Ovary (tissue), 10 donors: ENCODE data around the gene RAD51C. TPM values are rescaled to one million over a fixed set of nuclear protein-coding genes. Genes with fewer than 3 reads are reported as not detected.
"Not testable (repeated sequence)": the region's sequence is repeated elsewhere in the genome, so short reads cannot be mapped to it uniquely, and the experiment has no call there.

Experiments used
- DNase-seq, 5 donors: peaks; one replicate each; pipeline ENCODE4 v3.0.0-alpha.2; 2019 to 2020
- H3K27ac ChIP-seq, 2 donors: fragments of 200-600 bp; one replicate each; pipeline versions ENCODE4 v1.5.1 to v1.8.0; 2019 to 2022
- H3K27me3 ChIP-seq: fragments of 200-600 bp; one replicate; pipeline ENCODE4 v1.8.0; 2022
- H3K36me3 ChIP-seq: fragments of 200-600 bp; sonication (generic); one replicate; pipeline ENCODE4 v1.5.1; 2019
- H3K4me1 ChIP-seq: one replicate; pipeline ENCODE4 v1.8.1; 2013; ENCODE audit warnings: mild to moderate bottlenecking, moderate library complexity; ENCODE audit not compliant: insufficient read depth
- H3K4me3 ChIP-seq: fragments of 200-600 bp; sonication (generic); one replicate; pipeline ENCODE4 v1.5.1; 2017
- H3K9me3 ChIP-seq, 2 donors: fragments of 200-600 bp in 1 of 2; sonication (generic) in 1 of 2; one replicate each; pipeline versions ENCODE4 v1.5.1 to v1.8.1; 2013 to 2019; ENCODE audit warnings: mild to moderate bottlenecking in 1 of 2, moderate library complexity in 1 of 2
- EP300 ChIP-seq: sonication (generic); formaldehyde crosslinking; IDR thresholded peaks from one replicate; pipeline ENCODE4 v1.6.1; 2017; ENCODE audit warnings: antibody characterized with exemption
- POLR2A ChIP-seq: fragments of 450-650 bp; IDR thresholded peaks from one replicate; pipeline ENCODE4 v1.6.1; 2017; ENCODE audit warnings: antibody characterized with exemption, mild to moderate bottlenecking, moderate library complexity
- WGBS, 3 donors: extraction: QIAGEN DNeasy Blood & Tissue Kit in 1 of 3; methylation state at CpG; one replicate each; pipeline versions ENCODE4 v1.1.5 to v1.1.7; 2013 to 2017; 5-methylcytosine and 5-hydroxymethylcytosine counted together
- intact Hi-C, 4 donors: fragments of 100-400 bp; cut with DNase I; formaldehyde crosslinking; loops; one replicate each; pipeline versions ENCODE4 v1.11.0 to v1.15.1; 2022 to 2023
- long read RNA-seq, 3 donors: library from polyadenylated mRNA in 2 of 3; unstranded in 2 of 3; transcript quantifications; one replicate each; pipeline ENCODE4 v2.0.0 and lab custom pipeline, GENCODE V29; 2021 to 2026
- polyA plus RNA-seq, 2 donors: library from polyadenylated mRNA; stranded (reverse); fragments of 200-250 nt in 1 of 2; fragments of 350-450 nt in 1 of 2; fragmentation: Illumina TruSeq in 1 of 2; extraction: RNeasy Lipid Tissue Mini Kit (QIAGEN cat#74804) in 1 of 2; gene quantifications; one replicate each; pipeline ENCODE4 v1.2.3, GENCODE V29; 2013 to 2014
- total RNA-seq, 7 donors: library from RNA; depleted of rRNA in 2 of 7; stranded (reverse); fragments of >200 nt in 2 of 7; fragmentation: NEBNext Ultra II Directional in 3 of 7; extraction: Animal tissue kit (Norgen Biotek cat#: 25700) in 3 of 7; gene quantifications; one replicate each; pipeline versions ENCODE4 v1.1.0 to v1.2.4, GENCODE V29; 2016 to 2023
- TF ChIP-seq, protein P1 (sequence below), 3 donors: fragments of 450-650 bp in 2 of 3; fragments of 200-600 bp in 1 of 3; IDR thresholded peaks; one replicate each; pipeline versions ENCODE4 v1.5.1 to v1.8.0; 2016 to 2022; ENCODE audit warnings: antibody characterized with exemption in 3 of 3, mild to moderate bottlenecking in 1 of 3
- donor health status: DM: no; HTN: no; CAD: no; lungs with moderate emphysema.
- donor health status: DM: no; HTN: no; CAD: no.
- donor health status: Bipolar disorder and iron deficiency.
- donor health status: DM: yes; HTN: yes; CAD: no.
- donor health status: DM: no; HTN: no; CAD: no.
- donor health status: DM: yes; HTN: yes; CAD: no.

Gene RAD51C
- 10 to 100 TPM; 14.2 to 22.2 (median 19.3) TPM for total RNA-seq
- polyA plus RNA-seq, result 10 to 100 TPM; 20.1 to 32.1 TPM
- long read RNA-seq, donor 1, transcript RAD51C-201 (9 exons, 2,591 nt), result major isoform, 23 of 46 reads
- long read RNA-seq, donor 1, partial matches to known transcripts, result 4 of 46 reads
- long read RNA-seq, donor 1, other reads (novel, unspliced or antisense), result 15 of 46 reads
- long read RNA-seq, donor 2, transcript RAD51C-201 (9 exons, 2,591 nt), result major isoform, 10 of 31 reads
- long read RNA-seq, donor 2, transcript RAD51C-203 (2 exons, 567 nt), result minor isoform, 6 of 31 reads
- long read RNA-seq, donor 2, partial matches to known transcripts, result 6 of 31 reads
- long read RNA-seq, donor 2, other reads (novel, unspliced or antisense), result 0 of 31 reads
- long read RNA-seq, donor 3, transcript RAD51C-201 (9 exons, 2,591 nt), result major isoform, 7 of 19 reads
- long read RNA-seq, donor 3, partial matches to known transcripts, result 0 of 19 reads
- long read RNA-seq, donor 3, other reads (novel, unspliced or antisense), result 10 of 19 reads

GRCh38 chr17:58692239-58693055, at the start of gene RAD51C:
Gene RAD51C (plus strand): TSS chr17:58692602. CDS start chr17:58692644, 42 bp downstream.
- Histone ChIP-seq H3K27me3 (no peaks in the 10 kb centered on the region), H3K27ac (peak within 1 kb of the TSS; percentile 15 to 85), H3K4me1 (peaks cover 2% of the 10 kb centered on the region), H3K36me3 (no peaks in the 10 kb centered on the region), H3K9me3 (no peaks in the 10 kb centered on the region), H3K4me3 (peak within 1 kb of the TSS; percentile 67)
- DNase-seq, result peak; percentile 84 to 92 (median 86)
- intact Hi-C loops, result loop anchor here in 1 of 4 donors (5.0 to 10.0 kb wide), 2 partner anchors 65 to 108 kb away; no protein-coding TSS in a partner anchor
- TF ChIP-seq, protein P1, sequence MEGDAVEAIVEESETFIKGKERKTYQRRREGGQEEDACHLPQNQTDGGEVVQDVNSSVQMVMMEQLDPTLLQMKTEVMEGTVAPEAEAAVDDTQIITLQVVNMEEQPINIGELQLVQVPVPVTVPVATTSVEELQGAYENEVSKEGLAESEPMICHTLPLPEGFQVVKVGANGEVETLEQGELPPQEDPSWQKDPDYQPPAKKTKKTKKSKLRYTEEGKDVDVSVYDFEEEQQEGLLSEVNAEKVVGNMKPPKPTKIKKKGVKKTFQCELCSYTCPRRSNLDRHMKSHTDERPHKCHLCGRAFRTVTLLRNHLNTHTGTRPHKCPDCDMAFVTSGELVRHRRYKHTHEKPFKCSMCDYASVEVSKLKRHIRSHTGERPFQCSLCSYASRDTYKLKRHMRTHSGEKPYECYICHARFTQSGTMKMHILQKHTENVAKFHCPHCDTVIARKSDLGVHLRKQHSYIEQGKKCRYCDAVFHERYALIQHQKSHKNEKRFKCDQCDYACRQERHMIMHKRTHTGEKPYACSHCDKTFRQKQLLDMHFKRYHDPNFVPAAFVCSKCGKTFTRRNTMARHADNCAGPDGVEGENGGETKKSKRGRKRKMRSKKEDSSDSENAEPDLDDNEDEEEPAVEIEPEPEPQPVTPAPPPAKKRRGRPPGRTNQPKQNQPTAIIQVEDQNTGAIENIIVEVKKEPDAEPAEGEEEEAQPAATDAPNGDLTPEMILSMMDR (IDR thresholded peaks at IDR 0.05), result no peak
- peak; percentile 54 for TF ChIP-seq POLR2A
- 9 to 13% (median 11%) methylated on average over 50 of the region's 50 CpGs for WGBS, 3 donors

- no peaks in the 10 kb centered on the region for H3K9me3 ChIP-seq
- no peak overlapping the region for H3K27ac ChIP-seq
- no peaks in the 10 kb centered on the region for H3K4me1 ChIP-seq
- H3K27me3 ChIP-seq, result no peaks in the 10 kb centered on the region
- WGBS, 3 donors, result 29 to 39% (median 31%) methylated on average over 2 of the region's 2 CpGs
- DNase-seq, result no peak
- TF ChIP-seq EP300 (no peak), POLR2A (no peak)
- TF ChIP-seq, protein P1 (IDR thresholded peaks at IDR 0.05), result no peak
- H3K36me3 ChIP-seq, result no peaks in the 10 kb centered on the region
- intact Hi-C loops, result loop anchor here in 1 of 4 donors (5.0 kb wide), 1 partner anchor 1076 kb away; no protein-coding TSS in a partner anchor
- H3K4me3 ChIP-seq, result no peak overlapping the region
Observed at GRCh38 chr17:58643147-58643546, 49.3 kb upstream of the RAD51C start.

- DNase-seq, result no peak
- no peaks in the 10 kb centered on the region for H3K36me3 ChIP-seq
- no peak overlapping the region for H3K4me3 ChIP-seq
- intact Hi-C loops, result no loop called here
- no peaks in the 10 kb centered on the region for H3K27me3 ChIP-seq
- no peak overlapping the region for H3K27ac ChIP-seq
- H3K9me3 ChIP-seq, result no peaks in the 10 kb centered on the region
- TF ChIP-seq EP300 (no peak), POLR2A (no peak)
- TF ChIP-seq, protein P1 (IDR thresholded peaks at IDR 0.05), result no peak
- no peaks in the 10 kb centered on the region for H3K4me1 ChIP-seq
Observed at GRCh38 chr17:58648236-58648635, 44.2 kb upstream of the RAD51C start.

DNA sequence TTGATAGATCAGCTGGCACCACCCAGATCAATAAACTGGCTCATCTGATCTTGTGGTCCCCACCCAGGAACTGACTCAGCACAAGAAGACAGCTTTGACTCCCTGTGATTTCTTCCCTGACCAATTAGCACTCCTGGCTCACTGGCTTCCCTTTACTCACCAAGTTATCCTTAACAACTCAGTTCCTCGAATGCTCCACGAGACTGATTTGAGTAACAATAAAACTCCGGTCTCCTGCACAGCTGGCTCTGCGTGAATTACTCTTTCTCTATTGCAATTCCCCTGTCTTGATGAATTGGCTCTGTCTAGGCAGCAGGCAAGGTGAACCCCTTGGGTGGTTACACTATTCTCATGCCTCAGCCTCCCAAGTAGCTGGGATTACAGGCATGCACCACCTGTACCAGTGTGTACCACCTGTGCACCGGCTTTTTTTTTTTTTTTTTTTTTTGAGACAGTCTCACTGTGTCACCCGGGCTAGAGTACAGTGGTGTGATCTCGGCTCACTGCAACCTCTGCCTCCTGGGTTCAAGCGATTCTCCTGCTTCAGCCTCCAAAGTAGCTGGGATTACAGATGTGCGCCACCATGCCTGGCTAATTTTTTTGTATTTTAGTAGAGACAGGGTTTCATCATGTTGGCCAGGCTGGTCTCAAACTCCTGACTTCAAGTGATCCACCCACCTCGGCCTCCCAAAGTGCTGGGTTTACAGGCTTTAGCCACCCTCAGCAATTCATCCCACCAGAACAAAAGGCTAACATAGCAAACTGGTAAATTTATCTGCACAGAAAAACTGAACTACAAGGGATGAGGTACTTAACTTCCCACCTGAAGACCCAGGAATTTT, 34.2 kb upstream of the RAD51C start:
- H3K4me1 ChIP-seq, intact Hi-C loops, DNase-seq, H3K36me3 ChIP-seq, H3K27me3 ChIP-seq, H3K9me3 ChIP-seq: not testable (repeated sequence)
- 56 to 65% (median 57%) methylated on average over 10 of the region's 10 CpGs for WGBS, 3 donors
- H3K4me3 ChIP-seq, result peak overlapping the region; percentile 33
- H3K27ac ChIP-seq, result peak overlapping the region in 1 of 2 donors; percentile 34
